ENCODE measurements around the gene SLC38A3.

GRCh38 chr3:50167069-50167840 lies 37.8 kb upstream of the SLC38A3 start:
- TF ChIP-seq CTCF (IDR thresholded peaks at IDR 0.05; ENCODE audit: control extremely low read depth in 1 of 3, insufficient read depth in 1 of 3, low read depth in 1 of 3, low read length in 3 of 3) (no peak), TCF12 (IDR thresholded peaks at IDR 0.05; ENCODE audit: low read depth, low read length) (no peak), JUN (IDR thresholded peaks at IDR 0.05; ENCODE audit: low read depth, low read length) (no peak)

Data from H1 (cell line).